Measurements from ENCODE around the gene ADAMTS9. TPM values are rescaled to one million over a fixed set of nuclear protein-coding genes. Genes with fewer than 3 reads are reported as not detected.

ADAMTS9 gene
- total and polyA plus RNA-seq, 7 donors, result 1.2 to 61.6 (median 16.1) TPM

GRCh38 chr3:64677961-64678716, 9.7 kb downstream of the ADAMTS9 start:
- no peaks in the 10 kb centered on the region for H3K9me3 ChIP-seq
- H3K4me3 ChIP-seq, result no peak overlapping the region
- no peak overlapping the region for H3K27ac ChIP-seq
- WGBS, 2 donors, result 71 to 83% methylated on average over 2 of the region's 2 CpGs
- no peaks in the 10 kb centered on the region for H3K27me3 ChIP-seq
- H3K4me1 ChIP-seq, result peaks cover 0 to 32% (median 13%) of the 10 kb centered on the region in 4 donors
- no peak for TF ChIP-seq POLR2AphosphoS5 (IDR thresholded peaks at IDR 0.05)
- TF ChIP-seq, protein P1, sequence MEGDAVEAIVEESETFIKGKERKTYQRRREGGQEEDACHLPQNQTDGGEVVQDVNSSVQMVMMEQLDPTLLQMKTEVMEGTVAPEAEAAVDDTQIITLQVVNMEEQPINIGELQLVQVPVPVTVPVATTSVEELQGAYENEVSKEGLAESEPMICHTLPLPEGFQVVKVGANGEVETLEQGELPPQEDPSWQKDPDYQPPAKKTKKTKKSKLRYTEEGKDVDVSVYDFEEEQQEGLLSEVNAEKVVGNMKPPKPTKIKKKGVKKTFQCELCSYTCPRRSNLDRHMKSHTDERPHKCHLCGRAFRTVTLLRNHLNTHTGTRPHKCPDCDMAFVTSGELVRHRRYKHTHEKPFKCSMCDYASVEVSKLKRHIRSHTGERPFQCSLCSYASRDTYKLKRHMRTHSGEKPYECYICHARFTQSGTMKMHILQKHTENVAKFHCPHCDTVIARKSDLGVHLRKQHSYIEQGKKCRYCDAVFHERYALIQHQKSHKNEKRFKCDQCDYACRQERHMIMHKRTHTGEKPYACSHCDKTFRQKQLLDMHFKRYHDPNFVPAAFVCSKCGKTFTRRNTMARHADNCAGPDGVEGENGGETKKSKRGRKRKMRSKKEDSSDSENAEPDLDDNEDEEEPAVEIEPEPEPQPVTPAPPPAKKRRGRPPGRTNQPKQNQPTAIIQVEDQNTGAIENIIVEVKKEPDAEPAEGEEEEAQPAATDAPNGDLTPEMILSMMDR (IDR thresholded peaks at IDR 0.05), result no peak
- TF ChIP-seq EP300 (IDR thresholded peaks at IDR 0.05), result no peak
- no peak for TF ChIP-seq POLR2A (IDR thresholded peaks at IDR 0.05)
- intact Hi-C loops (cut with DNase I), result no loop called here
- DNase-seq, result no peak
- H3K36me3 ChIP-seq, result peaks cover 0 to 22% (median 6%) of the 10 kb centered on the region in 4 donors

GRCh38 chr3:64676831-64677230, 11.0 kb downstream of the ADAMTS9 start:
- H3K27ac ChIP-seq, result peak overlapping the region in 1 of 4 donors; percentile 24
- DNase-seq, result no peak
- H3K4me3 ChIP-seq, result no peak overlapping the region
- H3K36me3 ChIP-seq, result peaks cover 0 to 22% (median 6%) of the 10 kb centered on the region in 4 donors
- TF ChIP-seq EP300 (IDR thresholded peaks at IDR 0.05) (no peak), POLR2AphosphoS5 (IDR thresholded peaks at IDR 0.05) (no peak), POLR2A (IDR thresholded peaks at IDR 0.05) (no peak)
- TF ChIP-seq, protein P1 (IDR thresholded peaks at IDR 0.05), result no peak
- intact Hi-C loops (cut with DNase I), result no loop called here
- 74 to 84% methylated on average over 2 of the region's 2 CpGs for WGBS, 2 donors
- H3K27me3 ChIP-seq, result no peaks in the 10 kb centered on the region
- H3K9me3 ChIP-seq, result no peaks in the 10 kb centered on the region
- H3K4me1 ChIP-seq, result peaks cover 0 to 27% (median 10%) of the 10 kb centered on the region in 4 donors

- intact Hi-C loops (cut with DNase I), result no loop called here
- H3K4me1 ChIP-seq, result peaks cover 0 to 19% (median 7%) of the 10 kb centered on the region in 4 donors
- DNase-seq, result no peak
- 95 to 99% methylated on average over 1 of the region's 1 CpG for WGBS, 2 donors
- TF ChIP-seq EP300 (IDR thresholded peaks at IDR 0.05) (no peak), POLR2AphosphoS5 (IDR thresholded peaks at IDR 0.05) (no peak), POLR2A (IDR thresholded peaks at IDR 0.05) (no peak)
- TF ChIP-seq, protein P1 (IDR thresholded peaks at IDR 0.05), result no peak
- peak overlapping the region in 2 of 4 donors; percentile 1 to 61 for H3K27ac ChIP-seq
- H3K27me3 ChIP-seq, result no peaks in the 10 kb centered on the region
- no peak overlapping the region for H3K4me3 ChIP-seq
- no peaks in the 10 kb centered on the region for H3K9me3 ChIP-seq
- peaks cover 0 to 19% (median 6%) of the 10 kb centered on the region in 4 donors for H3K36me3 ChIP-seq
Measured at GRCh38 chr3:64675687-64676247, 12.0 kb downstream of the ADAMTS9 start.

- Histone ChIP-seq H3K27me3 (no peaks in the 10 kb centered on the region), H3K4me1 (peaks cover 0 to 11% (median 5%) of the 10 kb centered on the region in 4 donors), H3K27ac (peak overlapping the region; percentile 14 to 61 (median 56)), H3K9me3 (no peaks in the 10 kb centered on the region), H3K36me3 (peaks cover 0 to 7% (median under 1%) of the 10 kb centered on the region in 4 donors), H3K4me3 (no peak overlapping the region)
- WGBS, 2 donors, result 84 to 91% methylated on average over 4 of the region's 4 CpGs
- TF ChIP-seq, protein P1 (IDR thresholded peaks at IDR 0.05), result no peak
- TF ChIP-seq POLR2A (IDR thresholded peaks at IDR 0.05) (no peak), POLR2AphosphoS5 (IDR thresholded peaks at IDR 0.05) (no peak), EP300 (IDR thresholded peaks at IDR 0.05) (no peak)
- intact Hi-C loops (cut with DNase I), result no loop called here
- DNase-seq, result no peak
Measured at GRCh38 chr3:64674591-64675076, 13.2 kb downstream of the ADAMTS9 start.

Measured in sigmoid colon (tissue), 7 donors.